Subcutaneous abdominal adipose tissue (tissue), 5 donors: ENCODE data around the gene CTXND1.

ENCODE experiments used
- H3K27ac ChIP-seq: one replicate; pipeline ENCODE4 v1.7.0; 2013; ENCODE audit warnings: low read depth, mild to moderate bottlenecking, inconsistent platforms, low read length, moderate library complexity
- H3K27me3 ChIP-seq, 5 donors: one replicate each; pipeline ENCODE4 v1.7.0; 2013; ENCODE audit warnings: low read length in 5 of 5, inconsistent platforms in 1 of 5; ENCODE audit not compliant: control insufficient read depth in 5 of 5, insufficient read depth in 4 of 5
- H3K36me3 ChIP-seq, 5 donors: one replicate each; pipeline ENCODE4 v1.7.0; 2013; ENCODE audit warnings: low read length in 5 of 5; ENCODE audit not compliant: control insufficient read depth in 5 of 5, insufficient read depth in 5 of 5
- H3K4me1 ChIP-seq, 5 donors: one replicate each; pipeline ENCODE4 v1.7.0; 2013; ENCODE audit warnings: low read length in 5 of 5, mild to moderate bottlenecking in 3 of 5, moderate library complexity in 1 of 5; ENCODE audit not compliant: control insufficient read depth in 5 of 5, insufficient read depth in 5 of 5
- H3K4me3 ChIP-seq, 5 donors: one replicate each; pipeline ENCODE4 v1.7.0; 2013; ENCODE audit warnings: low read length in 5 of 5, low read depth in 1 of 5
- H3K9ac ChIP-seq, 5 donors: one replicate each; pipeline ENCODE4 v1.7.0; 2013; ENCODE audit warnings: low read length in 5 of 5, mild to moderate bottlenecking in 4 of 5, moderate library complexity in 3 of 5
- H3K9me3 ChIP-seq, 5 donors: one replicate each; pipeline ENCODE4 v1.7.0; 2013; ENCODE audit warnings: low read length in 5 of 5; ENCODE audit not compliant: control insufficient read depth in 5 of 5
- donor health status: healthy.
- donor health status: healthy.
- donor health status: healthy.
- donor health status: healthy.
- donor health status: healthy.

Gene CTXND1

DNA sequence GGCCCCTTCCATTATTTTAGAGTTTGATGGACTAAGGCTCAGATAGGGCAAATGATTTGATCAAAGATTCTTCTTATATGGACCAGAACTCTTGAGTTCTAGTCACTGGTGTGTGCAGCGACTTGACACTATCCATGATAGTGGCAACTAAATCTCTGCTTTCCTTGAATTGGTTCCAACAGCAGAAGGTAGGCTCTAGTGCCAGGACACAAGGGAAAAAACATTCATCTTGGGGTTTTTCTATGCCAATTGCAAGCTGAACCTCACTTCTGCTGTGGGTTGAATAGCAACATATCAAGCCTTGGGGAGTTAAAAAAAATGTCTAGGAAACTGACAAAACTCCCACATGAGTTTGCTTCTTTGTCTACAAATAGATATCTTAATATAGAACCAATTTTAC lies 35.1 kb downstream of the CTXND1 start:
- H3K4me3 ChIP-seq = no peak overlapping the region
- no peak overlapping the region for H3K27ac ChIP-seq
- no peak overlapping the region for H3K9ac ChIP-seq
- no peaks in the 10 kb centered on the region for H3K4me1 ChIP-seq
- no peaks in the 10 kb centered on the region for H3K36me3 ChIP-seq
- H3K27me3 ChIP-seq = no peaks in the 10 kb centered on the region
- H3K9me3 ChIP-seq = peaks cover 0 to 6% (median 4%) of the 10 kb centered on the region in 5 donors

DNA sequence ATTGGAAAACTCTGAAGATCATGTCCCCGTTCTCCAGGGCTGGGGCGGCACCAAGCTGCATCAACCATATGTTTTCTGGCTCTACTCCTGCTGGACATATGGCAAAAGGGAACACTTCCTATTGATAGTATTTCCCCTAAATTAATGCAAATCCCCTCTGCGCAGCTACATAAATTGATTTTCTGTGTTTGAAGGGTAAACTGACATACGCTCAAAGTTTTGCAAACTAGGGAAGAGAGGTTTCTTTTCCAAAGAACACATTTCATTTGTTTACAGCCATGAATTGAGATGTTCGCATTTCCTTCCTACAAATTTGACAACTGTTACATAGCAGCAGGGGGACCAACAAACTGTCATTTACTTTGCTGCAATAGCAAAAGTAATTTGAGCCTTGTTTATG lies 35.9 kb downstream of the CTXND1 start:
- Histone ChIP-seq H3K27me3 (no peaks in the 10 kb centered on the region), H3K9me3 (peaks cover 0 to 6% (median 4%) of the 10 kb centered on the region in 5 donors), H3K36me3 (no peaks in the 10 kb centered on the region), H3K9ac (no peak overlapping the region), H3K4me3 (no peak overlapping the region), H3K27ac (no peak overlapping the region), H3K4me1 (no peaks in the 10 kb centered on the region)

DNA sequence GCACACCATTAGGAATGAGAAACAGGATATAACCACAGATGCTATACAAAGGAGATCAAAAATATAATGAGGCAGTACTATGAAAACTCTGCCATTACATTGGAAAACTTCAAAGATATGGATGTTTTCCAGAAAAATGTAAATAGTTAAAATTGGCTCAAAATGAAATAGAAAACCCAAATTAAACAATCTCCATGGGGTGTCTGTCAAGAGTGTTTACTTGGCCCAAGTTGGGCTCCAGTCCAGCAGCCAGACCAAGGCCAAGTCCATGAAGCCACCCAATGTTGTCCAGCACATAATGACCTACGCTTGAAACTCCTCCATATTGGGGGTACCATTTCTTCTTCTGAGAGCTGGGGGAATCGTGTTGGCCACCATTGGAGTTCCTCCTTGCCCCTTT lies 37.1 kb downstream of the CTXND1 start:
- H3K9me3 ChIP-seq = peaks cover 0 to 6% (median 4%) of the 10 kb centered on the region in 5 donors
- no peaks in the 10 kb centered on the region for H3K4me1 ChIP-seq
- no peak overlapping the region for H3K27ac ChIP-seq
- no peaks in the 10 kb centered on the region for H3K27me3 ChIP-seq
- H3K4me3 ChIP-seq = no peak overlapping the region
- no peaks in the 10 kb centered on the region for H3K36me3 ChIP-seq
- H3K9ac ChIP-seq = no peak overlapping the region

DNA sequence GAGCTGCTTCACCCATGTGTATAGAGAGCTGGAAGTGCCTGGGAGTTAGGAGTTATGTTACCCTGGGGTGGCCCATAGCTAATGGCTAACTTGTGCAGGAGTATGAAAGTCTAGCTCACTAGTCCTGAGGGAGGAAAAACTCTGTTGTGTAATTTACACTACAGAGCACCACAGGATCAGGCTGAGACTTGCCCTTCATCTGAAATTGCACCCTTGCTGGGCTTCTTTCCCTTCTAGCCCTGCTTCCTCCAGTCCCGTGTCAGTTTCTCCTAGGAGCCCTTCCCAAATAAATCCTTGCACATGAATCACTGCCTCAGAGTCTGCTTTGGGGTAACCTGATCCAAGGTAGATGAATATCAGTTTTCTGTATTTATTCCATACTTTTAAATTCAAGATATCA lies 40.0 kb downstream of the CTXND1 start:
- peaks cover 0 to 6% (median 4%) of the 10 kb centered on the region in 5 donors for H3K9me3 ChIP-seq
- H3K9ac ChIP-seq = no peak overlapping the region
- H3K4me3 ChIP-seq = no peak overlapping the region
- no peak overlapping the region for H3K27ac ChIP-seq
- H3K36me3 ChIP-seq = no peaks in the 10 kb centered on the region
- H3K4me1 ChIP-seq = peaks cover 0 to 10% (median 2%) of the 10 kb centered on the region in 5 donors
- H3K27me3 ChIP-seq = no peaks in the 10 kb centered on the region

DNA sequence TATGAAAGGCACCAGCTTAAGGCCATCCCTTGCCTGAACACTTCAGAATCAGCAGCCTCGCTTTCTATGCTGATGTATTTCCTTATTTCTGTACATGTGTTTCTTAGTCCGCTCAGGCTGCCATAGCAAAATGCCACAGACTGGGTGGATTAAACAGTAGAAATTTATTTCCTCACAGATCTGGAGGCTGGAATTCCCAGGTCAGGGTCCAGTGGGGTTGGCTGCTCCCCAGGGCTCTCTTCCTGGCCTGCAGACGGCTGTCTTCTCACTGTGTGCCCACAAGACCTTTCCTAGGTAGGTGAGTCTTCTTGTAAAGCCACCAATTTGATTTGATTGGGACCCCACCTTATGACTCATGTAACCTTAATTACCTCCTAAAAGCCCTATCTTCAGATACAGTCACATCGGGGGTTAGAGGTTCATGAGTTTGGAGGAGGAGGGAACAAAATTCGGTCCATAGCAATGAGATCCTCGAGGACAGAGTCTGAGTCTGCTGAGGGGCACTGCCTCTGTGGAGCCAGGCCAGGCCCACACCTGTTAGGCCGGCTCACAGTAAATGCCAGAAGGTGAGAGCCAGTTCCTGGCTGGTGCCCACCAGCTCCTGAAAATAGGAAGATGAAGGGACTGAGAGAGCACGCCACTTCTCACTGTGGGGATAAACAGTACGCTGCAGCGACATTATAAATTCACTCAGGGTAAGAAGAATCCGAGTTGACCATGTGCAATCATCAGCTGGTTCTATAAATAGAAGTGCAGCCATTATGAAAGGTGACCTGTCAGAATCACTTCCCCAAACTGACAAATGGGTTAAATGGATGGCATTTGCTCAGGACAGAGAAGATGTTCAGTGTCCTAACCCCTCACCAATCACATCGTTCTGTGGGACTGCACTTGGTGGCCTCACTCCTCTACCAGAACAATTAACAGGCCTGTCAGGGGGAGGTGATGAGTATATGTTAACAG lies 41.1 kb downstream of the CTXND1 start:
- H3K4me1 ChIP-seq = peaks cover 0 to 10% (median 2%) of the 10 kb centered on the region in 5 donors
- no peak overlapping the region for H3K4me3 ChIP-seq
- peaks cover 0 to 6% (median 4%) of the 10 kb centered on the region in 5 donors for H3K9me3 ChIP-seq
- no peak overlapping the region for H3K27ac ChIP-seq
- no peaks in the 10 kb centered on the region for H3K36me3 ChIP-seq
- no peaks in the 10 kb centered on the region for H3K27me3 ChIP-seq
- H3K9ac ChIP-seq = no peak overlapping the region

DNA sequence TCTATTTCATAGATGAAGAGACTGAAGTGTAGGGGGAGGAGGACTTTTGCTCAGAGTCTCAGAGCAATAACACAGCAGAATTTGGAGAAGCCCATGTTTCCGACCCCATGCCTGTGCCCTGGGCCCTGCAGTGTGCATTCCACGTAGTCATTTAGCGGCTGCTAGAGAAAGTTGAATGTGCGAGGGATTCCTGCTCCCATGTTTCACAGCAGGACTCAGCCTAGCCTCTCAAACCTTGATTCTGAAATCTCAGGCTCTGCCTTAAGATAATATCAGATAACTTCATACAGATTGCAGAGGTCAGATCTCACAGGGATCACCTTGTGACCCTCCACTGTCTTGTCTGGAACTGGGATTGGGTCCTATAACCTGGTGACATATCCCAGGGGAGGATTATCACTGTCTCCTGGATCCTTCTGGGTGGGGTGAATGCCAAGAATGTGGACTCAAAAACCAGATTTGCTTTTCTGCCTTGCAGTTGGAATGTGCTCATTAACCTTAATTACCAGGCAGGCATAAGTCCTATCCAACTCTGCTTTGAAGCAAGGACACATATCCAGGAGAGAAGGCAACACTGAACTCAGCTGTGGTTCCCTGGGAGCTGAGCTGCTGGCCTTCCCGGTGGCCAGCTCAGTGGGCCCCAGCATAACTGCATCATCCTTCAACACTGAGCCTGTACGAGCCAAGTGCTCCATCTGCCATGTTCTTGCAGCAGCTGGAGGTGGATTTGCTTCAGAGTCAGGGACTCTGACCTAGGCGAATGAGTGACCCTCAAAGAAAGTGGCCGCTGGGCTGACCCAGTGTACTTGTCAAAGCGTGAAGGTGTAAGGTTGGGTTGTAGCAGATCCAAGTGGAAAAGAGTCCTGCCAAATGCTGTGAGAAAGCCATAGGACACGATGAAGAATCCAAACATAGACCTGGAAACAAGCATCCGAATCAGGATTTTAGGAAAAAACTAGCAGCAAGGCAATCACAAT lies 43.0 kb downstream of the CTXND1 start:
- Histone ChIP-seq H3K9ac (no peak overlapping the region), H3K4me3 (no peak overlapping the region), H3K36me3 (no peaks in the 10 kb centered on the region), H3K9me3 (peaks cover 0 to 6% (median 4%) of the 10 kb centered on the region in 5 donors), H3K4me1 (peaks cover 0 to 10% (median 2%) of the 10 kb centered on the region in 5 donors), H3K27ac (no peak overlapping the region), H3K27me3 (no peaks in the 10 kb centered on the region)

DNA sequence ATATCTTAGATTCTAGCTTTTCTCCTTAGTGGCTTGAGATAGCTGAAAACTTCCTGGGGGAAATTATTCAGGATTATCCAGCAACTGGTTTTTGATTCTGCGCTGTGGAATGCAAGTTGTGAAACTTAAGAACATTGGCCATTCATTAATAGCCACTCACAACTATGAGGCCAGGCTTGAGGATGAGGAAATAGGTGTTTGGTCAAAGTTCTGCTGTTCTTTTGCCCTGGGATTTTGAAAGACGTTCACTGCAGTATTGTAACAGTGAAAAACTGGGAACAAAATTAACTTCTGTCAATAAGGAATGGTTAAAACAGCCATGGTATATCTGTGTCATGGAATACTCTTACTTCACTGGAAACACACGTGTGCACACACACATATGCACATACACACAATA lies 44.1 kb downstream of the CTXND1 start:
- H3K36me3 ChIP-seq = no peaks in the 10 kb centered on the region
- H3K4me3 ChIP-seq = no peak overlapping the region
- no peaks in the 10 kb centered on the region for H3K9me3 ChIP-seq
- no peak overlapping the region for H3K9ac ChIP-seq
- no peak overlapping the region for H3K27ac ChIP-seq
- H3K4me1 ChIP-seq = peaks cover 0 to 10% (median 2%) of the 10 kb centered on the region in 5 donors
- H3K27me3 ChIP-seq = no peaks in the 10 kb centered on the region

DNA sequence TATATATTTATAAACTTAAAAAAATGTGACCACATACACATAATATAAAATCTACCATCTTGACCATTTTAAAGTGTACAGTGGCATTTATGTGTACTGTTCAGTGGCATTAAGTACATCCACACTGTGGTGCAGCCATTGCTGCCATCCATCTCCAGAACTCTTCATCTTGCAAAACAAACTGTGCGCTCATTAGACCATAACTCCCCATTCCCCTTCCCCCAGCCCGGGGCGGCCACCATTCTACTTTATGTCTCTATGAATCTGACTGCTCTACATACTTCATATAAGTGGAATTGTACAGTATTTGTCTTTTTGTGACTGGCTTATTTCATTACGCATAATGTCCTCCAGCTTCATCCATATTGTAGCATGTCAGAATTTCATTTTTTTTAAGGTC lies 47.8 kb downstream of the CTXND1 start:
- Histone ChIP-seq H3K36me3 (no peaks in the 10 kb centered on the region), H3K9ac (no peak overlapping the region), H3K27ac (no peak overlapping the region), H3K4me3 (no peak overlapping the region), H3K9me3 (no peaks in the 10 kb centered on the region), H3K4me1 (peaks cover 0 to 10% (median 2%) of the 10 kb centered on the region in 5 donors), H3K27me3 (no peaks in the 10 kb centered on the region)

DNA sequence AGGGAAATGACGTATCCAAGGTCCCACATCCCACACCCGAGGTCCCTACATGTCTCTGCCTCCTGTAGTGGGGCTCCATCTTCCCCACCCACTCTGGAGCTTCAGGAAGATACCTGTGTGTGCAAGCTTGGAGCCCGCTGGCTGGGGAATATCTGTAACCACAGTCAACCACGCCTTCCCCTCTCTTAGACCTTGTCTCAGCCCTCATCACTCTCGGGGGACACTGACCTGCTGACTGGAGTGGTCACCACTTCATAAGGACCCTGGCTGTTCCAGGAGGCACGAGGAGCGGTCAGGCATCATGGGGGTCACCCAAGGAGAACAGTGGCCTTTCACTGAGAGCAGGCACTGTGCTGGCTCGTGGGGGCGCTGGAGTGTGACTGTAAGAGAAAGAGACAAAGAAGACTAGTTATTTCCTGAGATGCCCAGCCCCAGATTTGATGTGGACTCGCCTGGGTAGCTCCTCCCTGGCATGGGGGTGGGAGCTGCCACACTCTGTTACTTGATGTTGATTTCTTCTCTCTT lies 48.6 kb downstream of the CTXND1 start:
- no peaks in the 10 kb centered on the region for H3K27me3 ChIP-seq
- H3K9me3 ChIP-seq = no peaks in the 10 kb centered on the region
- no peaks in the 10 kb centered on the region for H3K36me3 ChIP-seq
- no peak overlapping the region for H3K4me3 ChIP-seq
- H3K9ac ChIP-seq = no peak overlapping the region
- H3K27ac ChIP-seq = no peak overlapping the region
- peaks cover 0 to 10% (median 2%) of the 10 kb centered on the region in 5 donors for H3K4me1 ChIP-seq
